ENCODE measurements around the gene SMURF1. TPM values are rescaled to one million over a fixed set of nuclear protein-coding genes. Genes with fewer than 3 reads are reported as not detected.
A peak's percentile ranks its signal among the peaks of the same experiment; 100 is the strongest.
"Not testable (repeated sequence)": the region's sequence is repeated elsewhere in the genome, so short reads cannot be mapped to it uniquely, and the experiment has no call there.

The SMURF1 gene
- total RNA-seq, 4 donors from 2014 or later = 26.8 to 44.7 (median 31.5) TPM

DNA sequence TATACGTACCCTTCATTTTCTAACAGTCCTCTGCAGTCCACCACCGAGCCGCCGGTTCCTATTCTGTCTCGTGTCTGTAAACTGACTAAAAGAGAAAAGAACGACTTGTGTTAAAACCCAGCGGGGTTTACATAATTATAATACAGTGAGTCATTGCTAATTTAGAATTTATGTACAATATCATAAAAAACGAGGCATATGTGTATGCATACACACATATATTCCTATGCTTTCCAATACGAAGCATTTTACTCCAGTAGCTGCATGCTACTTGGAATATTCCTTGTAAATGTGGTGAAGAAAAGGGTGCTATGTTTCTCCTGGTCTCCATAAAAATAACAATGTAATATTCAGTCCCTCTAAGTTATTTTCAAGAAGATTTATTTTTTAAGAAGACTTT lies 89.1 kb downstream of the SMURF1 start:
- DNase-seq (ENCODE audit: low spot score in 2 of 2) = no peak
- intact Hi-C loops (cut with DNase I; ENCODE audit: low total_unique reads) = no loop called here
- no peak overlapping the region for H3K4me3 ChIP-seq (ENCODE audit: low read depth, poor library complexity, severe bottlenecking)
- WGBS, 2 donors = 94 to 95% methylated on average over 9 of the region's 9 CpGs
- TF ChIP-seq POLR2A (IDR thresholded peaks at IDR 0.05) (no peak), CTCF (IDR thresholded peaks at IDR 0.05) (no peak)

GRCh38 chr7:99050971-99051370 lies 92.9 kb downstream of the SMURF1 start:
- peak in 1 of 2 donors; percentile 36 for DNase-seq (ENCODE audit: low spot score in 2 of 2)
- WGBS, 2 donors = 72 to 73% methylated on average over 2 of the region's 2 CpGs
- H3K4me3 ChIP-seq (ENCODE audit: low read depth, poor library complexity, severe bottlenecking) = no peak overlapping the region
- TF ChIP-seq CTCF (IDR thresholded peaks at IDR 0.05) (no peak), POLR2A (IDR thresholded peaks at IDR 0.05) (no peak)
- intact Hi-C loops (cut with DNase I; ENCODE audit: low total_unique reads) = no loop called here

GRCh38 chr7:99047526-99048077 lies 96.3 kb downstream of the SMURF1 start:
- peak in 1 of 2 donors; percentile 75 for DNase-seq (ENCODE audit: low spot score in 2 of 2)
- TF ChIP-seq POLR2A (IDR thresholded peaks at IDR 0.05) = no peak
- no peak for TF ChIP-seq CTCF (IDR thresholded peaks at IDR 0.05)
- H3K4me3 ChIP-seq (ENCODE audit: low read depth, poor library complexity, severe bottlenecking) = no peak overlapping the region
- intact Hi-C loops (cut with DNase I; ENCODE audit: low total_unique reads) = no loop called here
- WGBS, 2 donors = 90 to 93% methylated on average over 15 of the region's 15 CpGs

DNA sequence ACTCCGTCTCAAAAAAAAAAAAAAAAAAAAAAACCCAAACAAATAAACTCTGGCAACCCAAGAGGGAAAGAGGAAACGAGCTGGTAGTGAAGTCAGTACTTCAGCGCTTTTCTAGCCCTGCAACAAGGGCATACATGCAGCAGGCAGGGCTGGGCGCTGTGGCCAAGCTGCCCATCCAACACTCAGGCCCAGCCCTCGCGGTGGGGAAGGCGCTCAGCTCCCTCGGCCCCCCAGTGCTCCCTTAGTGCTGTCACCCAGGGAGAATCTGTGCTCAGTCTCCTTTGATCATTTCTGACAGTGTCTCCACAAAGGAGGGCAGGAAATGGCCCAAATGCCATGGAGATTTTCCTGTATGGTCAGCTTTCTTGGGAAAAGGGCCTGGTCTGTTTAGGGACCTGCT lies 97.2 kb downstream of the SMURF1 start:
- intact Hi-C loops (cut with DNase I; ENCODE audit: low total_unique reads) = no loop called here
- no peak overlapping the region for H3K4me3 ChIP-seq (ENCODE audit: low read depth, poor library complexity, severe bottlenecking)
- TF ChIP-seq POLR2A (IDR thresholded peaks at IDR 0.05) (no peak), CTCF (IDR thresholded peaks at IDR 0.05) (no peak)
- peak in 1 of 2 donors; percentile 46 for DNase-seq (ENCODE audit: low spot score in 2 of 2)
- 91 to 92% methylated on average over 8 of the region's 8 CpGs for WGBS, 2 donors

DNA sequence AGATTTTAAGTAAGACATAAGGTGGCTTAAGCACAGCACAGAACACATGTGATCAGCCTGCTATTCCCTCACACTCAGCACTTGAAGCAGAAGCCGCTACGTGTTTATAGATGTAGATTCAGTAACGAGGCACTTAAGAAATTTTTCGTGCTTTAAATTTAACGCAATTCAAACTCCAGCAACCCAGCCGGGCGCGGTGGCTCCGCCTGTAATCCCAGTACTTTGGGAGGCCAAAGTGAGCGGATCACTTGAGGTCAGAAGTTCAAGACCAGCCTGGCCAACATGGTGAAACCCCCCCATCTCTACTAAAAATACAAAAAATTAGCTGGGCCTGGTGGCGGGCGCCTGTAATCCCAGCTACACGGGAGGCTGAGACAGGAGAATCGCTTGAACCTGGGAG lies 97.6 kb downstream of the SMURF1 start:
- intact Hi-C loops (cut with DNase I; ENCODE audit: low total_unique reads); H3K4me3 ChIP-seq (ENCODE audit: low read depth, poor library complexity, severe bottlenecking): not testable (repeated sequence)
- DNase-seq (ENCODE audit: low spot score in 2 of 2) = peak in 1 of 2 donors; percentile 43
- WGBS, 2 donors = 91% methylated on average over 14 of the region's 14 CpGs

DNA sequence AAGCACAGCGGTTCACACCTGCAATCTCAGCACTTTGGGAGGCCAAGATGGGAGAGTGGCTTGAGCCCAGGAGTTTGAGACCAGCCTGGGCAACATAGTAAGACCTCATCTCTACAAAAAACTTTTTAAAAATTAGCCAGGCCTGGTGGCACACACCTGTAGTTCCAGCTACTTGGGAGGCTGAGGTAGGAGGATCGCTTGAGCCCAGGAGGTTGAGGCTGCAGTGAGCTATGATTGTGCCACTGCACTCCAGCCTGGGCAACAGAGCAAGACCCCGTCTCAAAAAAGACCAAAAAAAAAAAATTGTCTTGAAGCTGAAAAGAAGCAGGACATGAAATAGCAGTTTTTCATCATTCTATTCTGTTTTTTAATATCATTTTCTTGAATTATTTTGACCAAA lies 99.0 kb downstream of the SMURF1 start:
- intact Hi-C loops (cut with DNase I; ENCODE audit: low total_unique reads) = loop anchor here (5.0 kb wide), 1 partner anchor 267 kb away; no protein-coding TSS in a partner anchor
- not testable (repeated sequence) for DNase-seq (ENCODE audit: low spot score in 2 of 2); H3K4me3 ChIP-seq (ENCODE audit: low read depth, poor library complexity, severe bottlenecking)
- WGBS, 2 donors = 91 to 96% methylated on average over 3 of the region's 3 CpGs

DNA sequence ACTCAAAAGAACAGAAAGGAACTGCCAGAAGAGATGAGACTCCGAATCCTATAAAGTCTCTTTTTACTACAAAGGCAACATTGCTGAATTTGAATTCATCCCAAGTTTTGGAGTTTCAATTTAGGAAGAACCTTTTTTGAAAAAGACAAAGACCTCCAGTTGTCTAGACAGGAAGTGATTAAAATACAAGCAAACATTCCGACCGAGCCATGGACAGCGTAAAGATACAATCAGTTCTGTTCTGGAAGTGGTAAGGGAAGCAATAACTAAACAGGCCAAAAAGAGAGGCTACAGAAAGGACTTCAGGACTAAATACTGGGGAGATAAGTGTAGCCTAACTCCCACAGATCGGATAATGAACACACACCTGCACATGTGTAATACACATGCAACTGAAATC lies 101.0 kb downstream of the SMURF1 start:
- WGBS, 2 donors = 69 to 71% methylated on average over 5 of the region's 5 CpGs
- DNase-seq (ENCODE audit: low spot score in 2 of 2) = no peak
- TF ChIP-seq POLR2A (IDR thresholded peaks at IDR 0.05) = no peak
- TF ChIP-seq CTCF (IDR thresholded peaks at IDR 0.05) = no peak
- intact Hi-C loops (cut with DNase I; ENCODE audit: low total_unique reads) = loop anchor here (5.0 kb wide), 1 partner anchor 269 kb away; no protein-coding TSS in a partner anchor
- H3K4me3 ChIP-seq (ENCODE audit: low read depth, poor library complexity, severe bottlenecking) = no peak overlapping the region
